GM18508 (cell line): ENCODE results near the gene HECTD2.
"Not testable (repeated sequence)": the region's sequence is repeated elsewhere in the genome, so short reads cannot be mapped to it uniquely, and the experiment has no call there.

Source experiments
- ATAC-seq: cut with Tn5 transposase; IDR thresholded peaks from one replicate; pipeline ENCODE4 v1.9.1; 2021; ENCODE audit warnings: moderate number of reproducible peaks; ENCODE audit not compliant: insufficient read depth, unreplicated experiment

HECTD2 gene

DNA sequence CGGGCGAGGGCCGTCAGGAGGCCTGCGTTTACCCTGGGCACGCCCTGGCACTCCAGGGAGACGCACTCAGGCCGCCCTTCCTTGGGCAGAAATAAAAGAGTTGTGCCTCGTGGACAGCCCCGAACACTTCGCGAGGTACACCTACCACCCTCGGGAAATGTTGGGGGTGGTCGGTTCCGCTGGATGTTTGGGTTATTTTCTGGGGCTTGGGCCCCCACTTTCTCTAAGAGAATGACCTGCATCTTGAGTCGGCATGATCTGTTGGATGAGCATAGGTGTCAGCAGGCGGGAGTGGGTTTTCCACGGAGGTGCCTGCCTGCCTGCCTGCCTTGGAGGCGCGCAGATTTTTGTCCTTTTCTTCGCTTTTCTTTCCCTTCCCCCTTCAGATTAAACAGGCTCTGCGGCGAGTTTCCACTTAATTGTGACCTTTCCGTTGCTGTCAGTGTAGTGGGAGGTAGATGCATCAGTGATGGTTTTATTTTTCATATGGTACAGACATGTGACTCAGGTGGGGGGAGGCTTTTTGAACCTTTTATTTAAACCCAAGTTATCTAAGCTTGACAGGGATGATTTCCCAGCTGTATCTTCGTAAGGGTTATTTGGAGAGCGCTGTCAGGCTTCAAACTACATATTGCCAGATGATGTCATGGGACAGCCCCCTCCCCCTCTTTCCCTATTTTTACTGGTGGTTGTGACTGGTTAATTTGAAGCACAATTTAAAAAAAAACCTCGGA, 661 bp downstream of the HECTD2 start:
- peak; percentile 27 for ATAC-seq

DNA sequence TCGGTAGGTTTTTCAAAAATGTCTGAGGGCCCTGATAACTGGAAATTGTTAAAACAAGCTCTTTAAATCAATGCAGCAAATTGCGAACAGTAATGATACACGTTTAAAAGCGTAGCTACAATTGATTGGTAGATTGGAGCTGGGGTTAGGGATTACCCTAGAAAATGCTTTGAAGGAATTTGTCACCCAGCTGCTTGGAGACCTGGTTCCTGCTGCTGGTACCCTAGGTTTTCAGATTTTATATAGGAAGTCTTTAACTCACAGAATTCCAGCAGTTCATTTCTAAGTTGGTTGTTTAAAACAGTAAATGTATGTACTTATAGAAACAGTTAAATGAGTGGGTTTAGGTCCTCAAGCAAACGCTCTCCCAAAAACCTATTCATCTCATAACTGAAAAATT, 1.5 kb downstream of the HECTD2 start:
- no peak for ATAC-seq

DNA sequence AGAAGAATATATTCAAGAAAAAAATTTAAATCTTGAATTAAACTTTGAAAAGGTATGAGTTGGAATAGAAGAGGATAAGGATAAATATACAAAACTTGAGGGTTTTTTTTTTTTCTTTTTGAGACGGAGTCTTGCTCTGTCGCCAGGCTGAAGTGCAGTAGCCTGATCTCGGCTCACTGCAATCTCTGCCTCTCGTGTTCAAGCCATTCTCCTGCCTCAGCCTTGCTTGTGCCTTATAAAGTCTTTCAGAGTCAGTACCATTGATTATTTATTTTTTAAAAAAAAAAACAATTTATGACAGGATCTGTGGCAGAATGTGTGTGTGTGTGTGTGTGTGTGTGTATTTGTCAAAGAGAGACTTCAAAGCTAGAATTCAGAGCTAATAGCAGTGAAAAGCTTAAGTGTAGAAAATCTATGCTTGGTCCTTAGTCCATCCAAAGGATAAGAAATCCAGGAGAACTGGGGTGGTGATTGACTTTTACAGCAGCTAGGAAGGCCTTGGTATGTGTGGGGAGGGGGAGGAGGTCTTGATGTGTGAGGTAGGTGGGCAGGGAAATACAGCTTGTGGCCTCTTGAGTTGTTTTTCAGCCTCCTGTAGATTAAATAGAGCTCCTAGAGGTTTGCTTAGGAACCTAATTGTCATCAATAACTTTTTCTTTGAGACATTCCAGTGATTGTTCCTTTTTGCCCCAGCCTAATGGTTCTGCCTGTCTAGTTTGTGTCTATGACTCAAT, 2.4 kb downstream of the HECTD2 start:
- ATAC-seq: no peak

DNA sequence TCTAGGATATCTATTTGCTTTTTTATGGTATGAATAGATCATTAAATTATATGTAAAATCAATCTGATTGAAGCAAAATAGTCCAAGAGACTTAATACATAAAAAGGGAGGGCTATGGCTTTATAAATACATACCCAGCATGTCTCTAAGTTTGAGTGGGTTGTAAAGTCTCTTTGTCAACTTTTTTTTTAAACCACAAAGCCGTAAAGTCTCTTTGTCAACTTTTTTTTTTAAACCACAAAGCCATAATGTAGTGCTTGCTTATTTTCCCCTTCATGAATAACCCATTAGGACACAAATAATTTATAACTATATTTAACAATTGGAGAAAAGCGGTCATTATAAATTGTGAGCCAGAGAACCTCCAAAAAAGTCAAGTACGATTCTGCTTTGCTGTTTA, 5.7 kb downstream of the HECTD2 start:
- no peak for ATAC-seq

DNA sequence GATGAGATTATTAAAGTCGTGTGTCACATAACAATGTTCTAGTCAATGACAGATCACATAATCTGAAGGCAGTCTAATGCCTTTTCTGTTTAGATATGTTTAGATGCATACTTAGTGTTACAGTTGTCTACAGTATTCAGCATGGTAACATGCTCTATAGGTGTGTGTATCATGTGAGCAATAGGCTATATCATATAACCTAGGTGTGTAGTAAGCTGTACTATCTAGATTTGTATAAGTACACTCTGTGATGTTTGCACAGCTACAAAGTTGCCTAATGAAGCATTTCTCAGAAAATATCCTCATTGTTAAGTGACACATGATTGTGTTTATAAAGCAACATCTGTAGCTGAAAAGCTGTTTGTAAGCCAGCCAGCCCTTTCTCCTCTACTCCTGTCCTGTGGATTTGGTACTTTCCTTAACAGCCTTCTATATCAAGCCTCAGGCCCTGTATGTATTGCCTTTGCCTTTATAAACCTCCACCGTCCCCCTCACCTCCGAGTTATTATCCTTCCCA, 6.3 kb downstream of the HECTD2 start:
- no peak for ATAC-seq

DNA sequence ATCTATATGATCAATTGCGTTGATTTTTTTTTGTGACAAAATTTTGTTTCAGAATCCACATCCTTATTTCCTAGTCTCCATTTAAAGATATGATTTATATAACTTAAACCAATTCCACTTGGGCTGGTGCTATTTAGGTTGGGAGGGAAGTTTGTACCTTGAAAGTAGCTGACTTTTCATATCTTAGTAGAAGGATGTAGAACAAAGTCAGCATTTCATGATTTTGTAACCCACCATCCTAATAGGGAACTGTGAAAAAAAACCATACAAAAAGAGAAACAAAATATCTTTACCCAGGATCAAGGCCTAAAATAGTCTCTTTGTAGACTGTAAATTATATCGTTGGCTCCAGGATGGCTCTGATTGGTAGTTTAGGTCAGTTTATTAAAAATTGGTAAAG, 8.3 kb downstream of the HECTD2 start:
- no peak for ATAC-seq

DNA sequence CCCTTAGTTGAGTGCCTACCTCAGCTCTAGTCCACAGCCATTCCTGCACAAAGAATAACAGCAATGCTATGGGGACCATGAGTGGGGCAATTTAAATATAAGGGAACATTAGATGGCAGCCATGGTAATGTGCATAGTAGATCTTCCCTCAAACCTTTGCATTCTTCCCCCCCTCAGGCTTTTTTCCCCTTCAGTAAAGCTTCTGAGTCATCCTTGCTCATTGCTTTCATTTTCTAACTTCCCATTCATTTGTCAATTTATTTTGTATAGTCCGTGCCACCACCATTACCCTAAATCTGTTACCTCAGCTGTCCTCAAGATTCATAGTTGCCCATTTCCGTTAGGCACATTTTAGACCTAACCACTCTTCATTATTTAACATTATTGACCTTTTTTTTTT, 10.7 kb downstream of the HECTD2 start:
- no peak for ATAC-seq

DNA sequence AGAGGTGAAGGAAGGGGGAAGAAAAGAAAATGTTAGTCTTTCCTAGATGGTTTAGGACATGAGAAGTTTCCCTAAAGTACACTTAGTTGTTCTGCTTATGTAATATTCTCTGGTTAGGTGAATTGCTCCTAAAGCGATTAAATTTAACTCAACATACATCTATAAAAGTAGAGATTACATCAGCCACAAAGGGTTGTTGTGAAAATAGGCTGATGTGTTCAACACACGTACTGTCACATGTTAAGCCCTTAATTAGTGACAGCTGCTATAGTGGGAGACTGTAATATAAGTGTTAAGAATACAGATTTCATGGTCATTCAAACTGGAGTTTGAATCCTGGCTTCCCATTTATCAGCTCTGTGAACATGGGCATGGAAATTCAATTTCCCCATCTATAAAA, 12.8 kb downstream of the HECTD2 start:
- ATAC-seq: no peak

DNA sequence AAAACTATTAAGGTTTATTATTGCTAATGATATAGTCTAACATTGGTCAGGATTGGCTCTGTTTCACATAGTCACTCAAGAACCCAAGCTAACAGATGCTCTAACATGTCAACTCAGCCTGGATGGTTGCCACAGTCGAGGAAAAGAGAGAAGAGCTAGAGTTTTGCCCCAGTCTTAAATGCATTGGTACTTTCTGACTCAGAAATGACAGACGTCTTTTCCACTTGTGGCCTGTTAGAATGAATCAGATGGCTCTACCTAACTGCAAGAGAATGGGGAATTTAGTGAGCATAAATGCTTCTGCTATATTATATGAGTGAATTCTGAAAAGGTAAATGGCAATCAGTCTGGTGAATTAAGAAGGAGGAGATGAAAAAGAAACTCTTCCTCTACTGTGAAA, 13.9 kb downstream of the HECTD2 start:
- no peak for ATAC-seq

DNA sequence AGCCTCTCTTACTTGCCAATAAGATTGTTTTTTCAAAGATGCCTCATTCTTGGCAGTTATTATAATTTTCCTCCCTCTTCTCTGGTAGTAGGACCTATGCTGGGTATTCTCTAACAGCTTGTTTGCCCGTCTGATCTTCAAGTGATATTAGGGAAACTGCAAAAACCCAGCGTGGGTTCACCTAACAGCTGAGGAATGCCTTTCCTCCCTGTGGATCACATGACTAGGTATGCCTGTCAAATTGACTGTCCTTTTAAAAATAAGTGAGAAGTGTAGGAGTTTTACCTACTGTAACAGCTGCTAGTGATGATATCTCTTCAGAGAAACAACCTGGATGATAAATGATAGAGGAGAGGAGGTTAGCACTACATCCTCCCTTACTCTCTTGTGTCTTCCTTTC, 22.0 kb downstream of the HECTD2 start:
- ATAC-seq: no peak

DNA sequence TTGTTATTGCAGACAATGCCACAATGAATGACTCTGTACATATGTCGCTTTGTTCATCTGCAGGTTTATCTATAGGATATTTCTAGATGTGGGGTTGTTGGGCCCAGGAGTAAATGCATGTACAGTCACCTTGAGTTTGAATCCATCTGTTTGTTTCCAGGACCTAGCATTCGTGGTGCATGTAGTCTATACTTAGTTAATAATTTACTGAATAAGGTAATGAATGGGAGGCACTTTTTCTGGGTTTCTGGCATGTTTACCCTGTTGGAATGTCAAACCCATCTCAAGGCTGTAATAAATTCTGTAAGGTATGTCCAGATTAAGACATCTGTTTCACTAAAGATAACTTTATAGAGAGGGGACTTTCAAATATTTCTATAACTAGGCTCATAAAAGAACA, 23.5 kb downstream of the HECTD2 start:
- no peak for ATAC-seq

DNA sequence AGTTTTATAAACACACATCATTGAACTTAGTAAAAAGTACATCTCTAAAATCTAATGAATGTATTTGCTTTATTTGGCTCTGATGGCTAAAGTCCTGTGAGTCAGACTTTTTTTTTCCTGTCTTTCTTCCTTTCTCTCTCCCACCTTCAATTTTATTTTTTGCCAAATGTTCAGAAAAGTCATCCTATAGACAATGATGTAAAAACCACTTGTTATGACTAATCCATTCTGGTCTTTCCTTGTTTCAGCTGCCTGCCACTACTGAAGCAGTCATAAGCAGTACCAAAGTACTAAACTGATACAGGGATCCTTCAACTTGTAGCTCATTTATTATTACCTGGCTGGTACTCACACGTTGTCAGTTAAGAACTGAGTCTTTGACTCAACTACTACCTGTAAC, 23.9 kb downstream of the HECTD2 start:
- no peak for ATAC-seq

DNA sequence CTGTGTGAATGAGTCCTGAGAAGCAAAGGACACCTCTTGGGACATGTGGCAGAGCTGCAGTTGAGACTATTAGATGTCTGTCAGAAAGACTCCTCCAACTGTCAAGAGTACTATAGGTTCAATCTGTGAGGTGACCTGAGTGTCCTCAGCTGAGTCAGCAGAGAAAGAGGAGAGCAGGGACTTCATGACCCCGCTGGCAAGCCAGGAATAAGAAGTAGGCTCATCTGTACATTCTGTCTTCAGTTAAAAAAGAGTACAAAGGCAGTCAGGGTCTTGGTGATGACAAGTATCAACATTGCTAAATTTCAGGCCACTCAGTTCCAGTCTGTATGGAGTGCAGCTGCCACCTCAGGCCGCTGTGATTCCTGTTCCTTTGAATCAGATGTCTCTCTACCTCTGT, 25.1 kb downstream of the HECTD2 start:
- no peak for ATAC-seq

DNA sequence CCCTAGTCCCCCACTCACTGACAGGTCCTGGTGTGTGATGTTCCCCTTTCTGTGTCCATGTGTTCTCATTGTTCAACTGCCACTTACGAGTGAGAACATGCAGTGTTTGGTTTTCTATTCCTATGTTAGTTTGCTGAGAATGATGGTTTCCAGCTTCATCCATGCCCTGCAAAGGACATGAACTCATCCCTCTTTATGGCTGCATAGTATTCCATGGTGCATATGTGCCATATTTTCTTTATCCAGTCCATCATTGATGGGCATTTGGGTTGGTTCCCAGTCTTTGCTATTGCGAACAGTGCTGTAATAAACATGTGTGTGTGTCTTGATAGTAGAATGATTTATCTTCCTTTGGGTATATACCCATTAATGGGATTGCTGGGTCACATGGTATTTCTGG, 28.1 kb downstream of the HECTD2 start:
- not testable (repeated sequence) for ATAC-seq

DNA sequence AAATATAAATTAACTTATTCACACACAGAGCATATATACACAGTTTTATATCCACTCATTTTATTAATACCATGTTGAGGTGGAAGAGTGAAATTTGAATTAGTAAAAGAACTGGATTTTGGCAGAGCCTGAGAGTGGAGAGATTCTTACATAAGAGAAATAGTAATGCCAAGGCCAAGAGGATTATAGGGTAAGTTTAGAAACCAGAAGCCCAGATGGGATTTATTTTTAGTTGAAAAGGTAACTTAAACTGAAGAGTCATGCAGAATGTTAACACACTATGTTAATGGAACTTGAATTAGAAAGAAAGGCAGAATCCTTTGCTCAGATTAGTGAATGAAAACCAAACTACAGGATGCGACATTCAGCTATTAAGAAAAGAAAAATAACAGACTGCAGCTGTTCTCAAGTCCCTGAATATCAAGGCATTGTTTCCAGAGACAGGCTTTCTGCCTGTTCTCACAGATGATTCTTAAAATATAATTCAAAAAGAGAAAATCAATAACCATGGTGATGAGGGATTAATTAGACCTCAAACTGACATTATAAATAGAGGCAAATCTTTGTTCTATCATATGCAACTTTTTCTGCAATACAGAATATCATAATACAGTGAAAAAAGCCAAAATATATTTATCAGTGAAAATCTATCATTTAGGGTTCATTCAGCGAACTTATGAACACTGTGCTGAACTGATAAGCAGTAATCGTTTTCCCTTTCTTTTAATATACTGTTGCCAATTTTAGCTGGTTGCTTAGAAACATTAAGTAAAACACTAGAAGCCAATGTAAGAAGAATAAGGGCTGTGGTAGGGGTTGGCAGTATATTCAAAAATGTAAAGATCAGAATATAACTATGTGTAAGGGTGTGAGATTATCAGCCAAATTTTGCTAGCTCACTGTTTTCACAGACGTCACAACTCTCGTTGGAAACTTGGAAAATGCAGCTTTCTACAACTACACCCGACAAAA, 34.4 kb downstream of the HECTD2 start:
- no peak for ATAC-seq

DNA sequence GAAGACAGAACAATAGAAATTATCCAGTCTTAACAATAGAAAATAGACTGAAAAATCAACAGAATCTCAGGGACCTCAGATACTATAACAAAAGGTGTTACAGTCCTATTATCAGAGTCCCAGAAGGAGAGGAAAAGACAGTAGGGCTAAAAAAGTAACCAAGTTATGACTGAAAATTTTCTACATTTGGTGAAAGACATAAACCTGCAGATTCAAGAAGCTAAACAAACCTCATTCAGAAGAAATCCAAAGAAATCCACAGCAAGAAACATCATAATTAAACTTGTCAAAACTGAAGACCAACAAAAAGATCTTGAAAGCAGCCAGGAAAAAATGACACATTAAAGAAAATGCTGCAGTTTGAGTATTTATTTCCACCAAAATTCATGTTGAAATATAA, 41.9 kb downstream of the HECTD2 start:
- no peak for ATAC-seq

DNA sequence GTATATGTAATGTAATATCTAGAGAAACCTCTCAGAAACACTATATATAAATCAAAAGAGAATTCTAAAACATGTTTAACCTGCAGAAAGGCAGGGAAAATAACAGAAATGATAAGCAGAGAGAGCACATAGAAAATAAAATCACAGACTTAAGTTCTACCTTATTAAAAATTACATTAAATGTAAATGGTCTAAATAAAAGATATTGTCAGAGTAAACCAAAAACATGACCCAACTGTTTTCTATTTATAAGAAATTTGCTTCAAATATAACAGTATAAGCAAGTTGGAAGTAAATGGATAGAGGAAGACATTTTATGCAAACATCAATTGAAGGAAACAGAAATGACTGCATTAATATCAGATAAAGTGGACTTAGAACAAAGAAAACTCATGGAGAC, 43.4 kb downstream of the HECTD2 start:
- no peak for ATAC-seq

DNA sequence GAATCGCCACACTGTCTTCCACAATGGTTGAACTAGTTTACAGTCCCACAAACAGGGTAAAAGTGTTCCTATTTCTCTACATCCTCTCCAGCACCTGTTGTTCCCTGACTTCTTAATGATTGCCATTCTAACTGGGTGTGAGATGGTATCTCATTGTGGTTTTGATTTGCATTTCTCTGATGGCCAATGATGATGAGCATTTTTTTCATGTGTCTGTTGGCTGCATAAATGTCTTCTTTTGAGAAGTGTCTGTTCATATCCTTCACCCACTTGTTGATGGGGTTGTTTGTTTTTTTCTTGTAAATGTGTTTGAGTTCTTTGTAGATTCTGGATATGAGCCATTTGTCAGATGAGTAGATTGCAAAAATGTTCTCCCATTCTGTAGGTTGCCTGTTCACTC, 45.0 kb downstream of the HECTD2 start:
- not testable (repeated sequence) for ATAC-seq

DNA sequence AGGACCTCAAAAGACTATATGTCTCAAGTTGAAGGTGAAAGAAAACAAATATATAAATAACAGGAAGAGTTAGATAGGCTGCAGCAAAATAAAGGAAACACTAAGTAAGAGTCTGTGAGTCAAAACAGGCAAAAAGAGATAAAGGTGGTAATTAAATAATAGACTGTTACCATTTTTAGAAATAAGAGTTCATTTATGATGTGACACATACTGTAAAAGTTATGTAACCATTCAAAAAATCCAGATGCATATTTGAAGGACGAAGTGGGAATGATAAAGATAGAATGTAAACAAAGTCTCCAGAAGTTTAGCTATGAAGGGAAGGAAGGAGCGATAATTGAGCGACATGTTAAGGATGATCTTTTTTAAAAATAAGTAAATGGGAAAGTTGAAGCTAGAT, 50.5 kb downstream of the HECTD2 start:
- no peak for ATAC-seq

DNA sequence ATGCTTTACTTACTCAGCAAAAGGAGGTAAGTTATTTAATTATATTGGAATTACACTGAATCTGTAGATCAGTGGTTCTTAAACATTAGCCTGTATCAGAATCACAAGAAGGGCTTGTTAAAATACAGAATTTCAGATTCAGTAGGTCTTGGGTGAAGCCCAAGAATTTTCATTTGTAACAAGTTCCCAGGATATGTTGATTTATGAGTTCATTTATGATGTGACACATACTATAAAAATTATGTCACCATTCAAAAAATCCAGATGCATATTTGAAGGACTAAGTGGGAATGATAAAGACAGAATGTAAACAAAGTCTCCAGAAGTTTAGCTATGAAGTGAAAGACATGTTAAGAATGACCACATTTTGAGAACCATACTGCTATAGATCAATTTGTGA, 52.3 kb downstream of the HECTD2 start:
- ATAC-seq: no peak

DNA sequence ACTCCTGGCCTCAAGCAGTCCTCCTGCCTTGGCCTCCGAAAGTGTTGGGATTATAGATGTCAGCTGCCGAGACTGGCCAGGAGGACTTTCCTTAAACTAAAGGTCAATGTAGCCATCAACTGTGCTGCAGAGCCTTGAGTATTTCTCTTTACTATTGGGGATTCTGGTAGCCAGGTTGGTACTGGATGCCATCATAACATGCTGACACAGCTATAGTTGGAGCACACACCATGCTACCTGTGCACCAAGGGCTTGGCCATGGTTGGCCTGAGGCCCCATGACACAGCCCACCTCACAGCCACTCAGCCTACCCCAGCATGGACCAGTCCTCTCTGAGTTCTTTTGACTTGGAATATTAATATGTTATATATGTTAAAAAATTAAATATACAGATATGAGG, 54.4 kb downstream of the HECTD2 start:
- no peak for ATAC-seq
